ENCODE measurements around the gene GRIPAP1.

GRIPAP1 gene

DNA sequence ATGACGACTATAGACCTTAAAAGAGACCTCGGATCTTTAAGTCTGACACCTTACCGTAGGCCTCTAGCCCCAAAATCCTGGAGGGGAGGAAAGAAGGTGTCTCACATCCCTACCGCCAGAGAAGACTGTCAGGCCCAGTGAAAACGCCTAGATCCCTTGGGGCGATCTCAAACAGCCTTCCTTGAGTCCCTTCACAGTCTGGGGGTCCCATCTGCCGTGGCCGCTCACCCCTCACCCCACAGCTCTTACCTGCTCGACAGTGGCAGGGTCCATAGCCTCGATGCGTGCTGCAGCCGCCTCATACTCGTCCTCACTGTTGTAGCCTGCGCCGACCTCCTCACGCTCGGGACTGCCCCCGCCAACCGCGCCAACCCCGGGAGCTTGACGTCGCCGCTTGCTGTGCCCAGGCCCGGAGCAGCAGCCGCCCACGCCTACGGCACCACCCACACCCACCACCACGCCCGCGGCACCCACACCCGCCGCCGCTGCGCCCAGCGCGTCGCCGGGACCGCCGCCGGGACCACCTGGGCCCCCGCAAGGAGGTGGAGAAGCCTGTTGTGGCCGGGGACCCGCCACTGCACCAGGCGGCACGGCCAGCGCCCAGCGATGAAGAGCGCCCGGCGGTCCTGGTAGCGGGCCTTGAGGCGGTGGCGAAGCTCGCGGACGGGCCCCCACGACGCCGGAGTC is 45.2 kb downstream of the GRIPAP1 start:
- ChIA-PET POLR2A (interaction anchor here (1.4 kb wide), 1 partner anchor 46 kb away, joined by 3 read pairs; the partner anchor contains the start of gene GRIPAP1), CTCF (interaction anchor here (1.2 to 1.3 kb wide), 3 partner anchors 11 to 18 kb away, joined by 3 to 9 read pairs (median 4); no protein-coding TSS in a partner anchor)
- TF ChIP-seq, protein P1, sequence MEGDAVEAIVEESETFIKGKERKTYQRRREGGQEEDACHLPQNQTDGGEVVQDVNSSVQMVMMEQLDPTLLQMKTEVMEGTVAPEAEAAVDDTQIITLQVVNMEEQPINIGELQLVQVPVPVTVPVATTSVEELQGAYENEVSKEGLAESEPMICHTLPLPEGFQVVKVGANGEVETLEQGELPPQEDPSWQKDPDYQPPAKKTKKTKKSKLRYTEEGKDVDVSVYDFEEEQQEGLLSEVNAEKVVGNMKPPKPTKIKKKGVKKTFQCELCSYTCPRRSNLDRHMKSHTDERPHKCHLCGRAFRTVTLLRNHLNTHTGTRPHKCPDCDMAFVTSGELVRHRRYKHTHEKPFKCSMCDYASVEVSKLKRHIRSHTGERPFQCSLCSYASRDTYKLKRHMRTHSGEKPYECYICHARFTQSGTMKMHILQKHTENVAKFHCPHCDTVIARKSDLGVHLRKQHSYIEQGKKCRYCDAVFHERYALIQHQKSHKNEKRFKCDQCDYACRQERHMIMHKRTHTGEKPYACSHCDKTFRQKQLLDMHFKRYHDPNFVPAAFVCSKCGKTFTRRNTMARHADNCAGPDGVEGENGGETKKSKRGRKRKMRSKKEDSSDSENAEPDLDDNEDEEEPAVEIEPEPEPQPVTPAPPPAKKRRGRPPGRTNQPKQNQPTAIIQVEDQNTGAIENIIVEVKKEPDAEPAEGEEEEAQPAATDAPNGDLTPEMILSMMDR (IDR thresholded peaks at IDR 0.05; ENCODE audit: control extremely low read depth, extremely low read depth, low read depth, missing control alignments) = no peak
- no peak for DNase-seq (ENCODE audit: extremely low spot score)

DNA sequence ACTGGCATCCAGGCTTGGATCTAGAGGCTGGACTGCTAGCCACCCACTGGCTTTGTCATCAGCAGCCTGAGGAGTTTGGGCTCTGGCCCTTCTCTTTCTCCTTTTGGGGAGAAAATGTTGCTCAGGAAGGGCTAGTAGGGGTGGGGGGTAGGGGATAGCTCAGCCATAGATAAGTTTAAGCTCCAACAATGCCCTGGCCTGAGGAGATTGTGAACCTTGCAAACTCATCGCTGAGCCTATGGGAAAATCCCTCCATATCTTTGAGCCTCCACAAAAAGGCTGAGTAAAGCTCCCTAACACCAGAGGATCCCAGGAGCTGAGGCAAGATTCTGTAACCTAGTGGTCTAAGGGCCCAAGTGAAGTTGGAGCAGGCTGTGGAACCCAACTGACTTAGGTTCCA is 53.5 kb downstream of the GRIPAP1 start:
- TF ChIP-seq, protein P1 (IDR thresholded peaks at IDR 0.05; ENCODE audit: control extremely low read depth, extremely low read depth, low read depth, missing control alignments) = no peak
- ChIA-PET POLR2A (no interaction called here), CTCF (interaction anchor here (0.8 to 1.5 kb wide), 5 partner anchors 9 to 57 kb away, joined by 3 to 4 read pairs (median 3); partner anchors contain the start of gene SLC35A2)
- DNase-seq (ENCODE audit: extremely low spot score) = no peak

DNA sequence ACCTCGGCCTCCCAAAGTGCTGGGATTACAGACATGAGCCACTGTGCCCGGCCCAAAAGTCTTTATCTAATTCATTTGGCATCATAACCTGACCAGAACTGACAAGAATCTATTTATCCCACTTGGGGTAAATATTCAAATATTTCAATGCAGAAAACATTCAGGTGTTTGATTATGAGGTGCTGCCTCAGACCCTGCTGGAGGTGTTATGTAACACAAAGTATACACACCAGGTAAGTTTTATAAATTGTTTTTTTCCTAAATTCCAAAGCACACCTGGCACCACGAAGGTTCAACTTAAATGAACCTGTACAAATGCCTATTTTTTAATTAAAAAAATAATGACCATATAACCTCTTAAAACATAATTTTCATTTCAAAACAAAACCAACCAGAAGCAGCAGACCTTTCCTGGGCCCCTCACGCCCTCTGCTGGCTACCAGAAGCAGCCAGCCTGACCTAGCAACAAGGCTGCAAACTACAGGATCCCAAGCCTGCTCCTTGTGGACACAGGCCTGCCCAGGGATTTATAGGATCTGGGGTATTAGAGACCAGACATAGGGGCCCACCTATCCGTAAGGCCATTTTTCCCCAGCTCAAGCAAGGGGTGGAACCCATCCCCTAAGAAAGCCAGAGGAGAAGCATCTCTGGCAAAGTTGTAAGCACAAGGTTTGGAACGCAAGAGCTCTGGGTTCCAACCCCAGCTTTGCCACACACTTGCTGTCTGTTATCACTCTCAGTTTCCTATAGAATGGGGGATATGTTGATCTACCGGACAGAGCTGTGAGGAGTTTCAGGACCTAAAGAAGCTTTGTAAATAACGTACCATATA is 56.3 kb downstream of the GRIPAP1 start:
- TF ChIP-seq, protein P1 (IDR thresholded peaks at IDR 0.05; ENCODE audit: control extremely low read depth, extremely low read depth, low read depth, missing control alignments) = peak; percentile 80
- POLR2A ChIA-PET = interaction anchor here (0.8 kb wide), 1 partner anchor 33 kb away, joined by 3 read pairs; no protein-coding TSS in a partner anchor
- peak; percentile 62 for DNase-seq (ENCODE audit: extremely low spot score)
- CTCF ChIA-PET = interaction anchor here (0.7 to 2.2 kb wide), 13 partner anchors 8 to 298 kb away, joined by 3 to 18 read pairs (median 6); partner anchors contain the start of genes PQBP1, SLC35A2 and TIMM17B

DNA sequence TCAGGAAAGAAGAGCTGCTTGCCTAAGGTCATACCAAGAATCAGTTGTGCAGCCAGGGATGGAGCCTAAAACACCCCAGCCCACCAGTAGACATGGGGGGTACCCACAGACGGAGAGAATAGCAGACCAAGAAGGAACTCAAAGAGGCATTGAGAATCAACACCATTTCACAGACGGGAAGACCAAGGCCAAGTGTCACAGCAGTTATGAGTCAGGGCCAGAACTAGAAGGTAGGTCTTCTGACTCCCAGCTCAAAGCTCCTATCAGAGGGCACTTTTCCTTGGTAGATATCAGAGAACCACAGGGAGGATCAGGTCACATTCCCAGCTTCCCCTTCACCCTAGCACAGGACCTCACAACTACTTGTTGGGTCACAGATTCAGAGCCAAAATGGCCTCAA is 59.2 kb downstream of the GRIPAP1 start:
- TF ChIP-seq, protein P1 (IDR thresholded peaks at IDR 0.05; ENCODE audit: control extremely low read depth, extremely low read depth, low read depth, missing control alignments) = no peak
- CTCF ChIA-PET = interaction anchor here (1.3 to 4.4 kb wide), 2 partner anchors 9 to 12 kb away, joined by 5 to 19 read pairs; no protein-coding TSS in a partner anchor

DNA sequence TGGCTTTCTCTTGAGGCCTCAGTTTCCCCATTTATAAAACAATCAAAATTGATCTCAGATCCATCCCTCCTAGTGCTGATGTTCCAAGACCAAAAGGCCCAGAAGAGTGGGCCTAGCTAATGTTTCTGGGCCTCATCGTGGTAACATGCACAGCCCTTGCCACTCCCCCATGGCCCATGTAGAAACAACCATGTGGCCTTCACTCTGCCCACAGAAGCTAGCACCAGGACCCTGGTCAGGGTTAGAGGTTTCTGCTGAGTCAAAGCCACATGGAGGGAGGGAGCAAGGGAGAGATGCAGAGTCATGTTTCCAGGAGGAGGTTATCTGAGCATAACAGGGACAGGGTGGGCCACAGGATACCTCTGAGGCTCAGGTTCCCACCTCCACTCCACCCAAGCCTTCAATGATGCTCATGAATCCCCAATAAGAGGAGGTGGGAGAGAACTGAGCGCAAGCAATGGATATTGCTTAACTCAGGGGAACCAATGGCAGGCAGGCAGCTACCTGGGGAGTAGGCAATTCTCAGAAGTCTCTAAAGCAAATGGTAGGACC is 61.6 kb downstream of the GRIPAP1 start:
- ChIA-PET CTCF (interaction anchor here (1.2 to 4.4 kb wide), 4 partner anchors 11 to 49 kb away, joined by 3 to 19 read pairs (median 4); no protein-coding TSS in a partner anchor), POLR2A (interaction anchor here (0.9 to 4.0 kb wide), 8 partner anchors 13 to 37 kb away, joined by 3 to 33 read pairs (median 4); partner anchors contain the start of gene SLC35A2)
- TF ChIP-seq, protein P1 (IDR thresholded peaks at IDR 0.05; ENCODE audit: control extremely low read depth, extremely low read depth, low read depth, missing control alignments) = no peak
- DNase-seq (ENCODE audit: extremely low spot score) = no peak

More for the DNA sequence above, 59.2 kb downstream of the GRIPAP1 start:
- no peak for DNase-seq (ENCODE audit: extremely low spot score)
- POLR2A ChIA-PET = interaction anchor here (1.4 kb wide), 1 partner anchor 13 kb away, joined by 3 read pairs; no protein-coding TSS in a partner anchor

Measured in GM10248 (cell line).